ENCODE measurements around the gene DHX8.

The DHX8 gene

GRCh38 chr17:43515656-43516055, 31.9 kb downstream of the DHX8 start:
- H3K4me3 ChIP-seq (ENCODE audit: low read length): no peak overlapping the region
- DNase-seq (ENCODE audit: low read depth): peak; percentile 75
- no peak for TF ChIP-seq CTCF (conservative IDR thresholded peaks at IDR 0.05; ENCODE audit: low read length)

GRCh38 chr17:43517161-43517560, 33.4 kb downstream of the DHX8 start:
- TF ChIP-seq CTCF (conservative IDR thresholded peaks at IDR 0.05; ENCODE audit: low read length): no peak
- DNase-seq (ENCODE audit: low read depth): peak; percentile 34
- H3K4me3 ChIP-seq (ENCODE audit: low read length): no peak overlapping the region

GRCh38 chr17:43517615-43518386, 34.0 kb downstream of the DHX8 start:
- DNase-seq (ENCODE audit: low read depth): peak; percentile 56
- no peak for TF ChIP-seq CTCF (conservative IDR thresholded peaks at IDR 0.05; ENCODE audit: low read length)
- no peak overlapping the region for H3K4me3 ChIP-seq (ENCODE audit: low read length)

GRCh38 chr17:43521389-43521788, 37.6 kb downstream of the DHX8 start:
- no peak for TF ChIP-seq CTCF (conservative IDR thresholded peaks at IDR 0.05; ENCODE audit: low read length)
- no peak for DNase-seq (ENCODE audit: low read depth)
- H3K4me3 ChIP-seq (ENCODE audit: low read length): no peak overlapping the region

- H3K4me3 ChIP-seq (ENCODE audit: low read length): no peak overlapping the region
- TF ChIP-seq CTCF (conservative IDR thresholded peaks at IDR 0.05; ENCODE audit: low read length): no peak
- peak; percentile 21 for DNase-seq (ENCODE audit: low read depth)
These were observed 41.3 kb downstream of the DHX8 start for GRCh38 chr17:43524945-43525575.

- TF ChIP-seq CTCF (conservative IDR thresholded peaks at IDR 0.05; ENCODE audit: low read length): no peak
- DNase-seq (ENCODE audit: low read depth): no peak
- no peak overlapping the region for H3K4me3 ChIP-seq (ENCODE audit: low read length)
These were observed 43.3 kb downstream of the DHX8 start for GRCh38 chr17:43526886-43527648.
